ENCODE data around the gene RFX2. TPM values are rescaled to one million over a fixed set of nuclear protein-coding genes. Genes with fewer than 3 reads are reported as not detected.

Gene RFX2
- total and polyA plus RNA-seq, 4 donors: 13.1 to 54.2 (median 20.0) TPM

DNA sequence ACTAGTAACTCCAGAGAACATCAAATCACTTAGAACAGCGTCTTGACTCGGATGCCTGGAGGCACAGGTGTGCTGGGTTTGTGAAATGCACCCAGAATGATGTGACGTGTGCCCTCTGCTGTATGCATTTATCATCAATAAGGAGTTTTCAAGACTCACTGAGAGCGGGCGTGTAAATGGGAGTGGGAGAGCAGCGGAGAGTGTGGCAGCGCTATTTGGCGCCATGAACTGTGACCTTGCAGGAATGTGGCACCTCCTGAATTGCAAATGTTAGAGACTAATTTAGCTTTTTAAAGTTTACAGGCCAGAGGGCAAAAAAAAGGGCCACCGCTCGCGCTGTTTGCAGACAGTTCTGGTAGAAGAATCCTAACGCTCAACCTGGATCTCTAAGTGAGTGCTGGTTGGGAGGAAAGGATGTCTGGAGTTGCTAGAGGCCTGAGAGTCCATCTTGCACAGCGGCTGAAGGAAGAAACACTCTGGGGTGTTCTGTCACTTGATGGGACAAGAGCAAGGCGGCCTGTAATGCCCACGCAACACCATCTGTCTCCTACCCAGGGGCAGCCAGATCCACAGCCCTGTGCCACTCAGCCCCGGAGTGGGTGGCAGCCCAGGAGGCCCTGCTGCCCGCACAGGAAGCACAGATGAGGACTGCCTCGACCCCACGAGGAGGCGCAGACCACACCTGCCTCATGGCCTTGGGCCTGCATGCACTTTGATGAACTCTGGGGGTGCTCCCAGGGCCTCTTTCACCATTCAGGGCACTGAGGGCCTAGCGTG lies 152.0 kb downstream of the RFX2 start:
- H3K27ac ChIP-seq (ENCODE audit: low read depth in 1 of 2, low read length in 1 of 2): peak overlapping the region in 1 of 2 donors; percentile 3
- H3K9ac ChIP-seq (ENCODE audit: insufficient read depth in 1 of 2, low read length in 2 of 2): no peak overlapping the region
- WGBS, 2 donors: 82 to 86% methylated on average over 21 of the region's 21 CpGs
- TF ChIP-seq, protein P1, sequence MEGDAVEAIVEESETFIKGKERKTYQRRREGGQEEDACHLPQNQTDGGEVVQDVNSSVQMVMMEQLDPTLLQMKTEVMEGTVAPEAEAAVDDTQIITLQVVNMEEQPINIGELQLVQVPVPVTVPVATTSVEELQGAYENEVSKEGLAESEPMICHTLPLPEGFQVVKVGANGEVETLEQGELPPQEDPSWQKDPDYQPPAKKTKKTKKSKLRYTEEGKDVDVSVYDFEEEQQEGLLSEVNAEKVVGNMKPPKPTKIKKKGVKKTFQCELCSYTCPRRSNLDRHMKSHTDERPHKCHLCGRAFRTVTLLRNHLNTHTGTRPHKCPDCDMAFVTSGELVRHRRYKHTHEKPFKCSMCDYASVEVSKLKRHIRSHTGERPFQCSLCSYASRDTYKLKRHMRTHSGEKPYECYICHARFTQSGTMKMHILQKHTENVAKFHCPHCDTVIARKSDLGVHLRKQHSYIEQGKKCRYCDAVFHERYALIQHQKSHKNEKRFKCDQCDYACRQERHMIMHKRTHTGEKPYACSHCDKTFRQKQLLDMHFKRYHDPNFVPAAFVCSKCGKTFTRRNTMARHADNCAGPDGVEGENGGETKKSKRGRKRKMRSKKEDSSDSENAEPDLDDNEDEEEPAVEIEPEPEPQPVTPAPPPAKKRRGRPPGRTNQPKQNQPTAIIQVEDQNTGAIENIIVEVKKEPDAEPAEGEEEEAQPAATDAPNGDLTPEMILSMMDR (IDR thresholded peaks at IDR 0.05; ENCODE audit: control extremely low read depth, extremely low read depth): no peak
- DNase-seq: no peak
- ATAC-seq (ENCODE audit: insufficient read depth, low FRiP score): no peak
- H3K4me1 ChIP-seq (ENCODE audit: control insufficient read depth in 5 of 5, insufficient read depth in 5 of 5, low read length in 5 of 5): peaks cover 38 to 82% (median 62%) of the 10 kb centered on the region in 5 donors
- no peaks in the 10 kb centered on the region for H3K9me3 ChIP-seq (ENCODE audit: control insufficient read depth in 4 of 4, insufficient read depth in 3 of 4, low read length in 3 of 4)
- peaks cover 0 to 5% (median 0%) of the 10 kb centered on the region in 4 donors for H3K36me3 ChIP-seq (ENCODE audit: control insufficient read depth in 4 of 4, insufficient read depth in 4 of 4, low read length in 4 of 4)
- no peaks in the 10 kb centered on the region for H3K27me3 ChIP-seq (ENCODE audit: control insufficient read depth in 3 of 3, insufficient read depth in 3 of 3, low read length in 2 of 3)
- H3K4me3 ChIP-seq: no peak overlapping the region

DNA sequence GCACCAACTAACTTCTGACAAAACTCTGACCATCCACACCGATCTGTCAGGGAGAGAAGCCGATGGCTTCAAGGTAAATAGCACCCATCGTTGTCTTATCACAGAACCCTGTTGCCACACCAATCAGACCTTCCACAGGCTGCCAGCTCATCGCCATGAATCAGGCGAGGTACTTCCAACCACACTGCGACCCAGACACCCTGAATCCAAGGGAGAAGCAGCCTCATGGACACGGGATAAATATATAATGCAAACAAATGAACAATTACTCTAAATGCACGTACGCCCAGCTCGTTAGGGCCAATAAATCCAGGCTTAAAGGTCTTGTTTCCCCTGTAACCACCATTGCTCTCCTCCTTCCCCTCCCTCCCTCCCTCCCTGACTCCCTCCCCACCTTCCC lies 153.1 kb downstream of the RFX2 start:
- H3K36me3 ChIP-seq (ENCODE audit: control insufficient read depth in 4 of 4, insufficient read depth in 4 of 4, low read length in 4 of 4): peaks cover 0 to 5% (median 0%) of the 10 kb centered on the region in 4 donors
- H3K27me3 ChIP-seq (ENCODE audit: control insufficient read depth in 3 of 3, insufficient read depth in 3 of 3, low read length in 2 of 3): no peaks in the 10 kb centered on the region
- H3K9me3 ChIP-seq (ENCODE audit: control insufficient read depth in 4 of 4, insufficient read depth in 3 of 4, low read length in 3 of 4): no peaks in the 10 kb centered on the region
- peaks cover 39 to 85% (median 66%) of the 10 kb centered on the region in 5 donors for H3K4me1 ChIP-seq (ENCODE audit: control insufficient read depth in 5 of 5, insufficient read depth in 5 of 5, low read length in 5 of 5)
- H3K4me3 ChIP-seq: no peak overlapping the region
- peak overlapping the region in 1 of 2 donors; percentile 46 for H3K27ac ChIP-seq (ENCODE audit: low read depth in 1 of 2, low read length in 1 of 2)
- H3K9ac ChIP-seq (ENCODE audit: insufficient read depth in 1 of 2, low read length in 2 of 2): no peak overlapping the region
- no peak for DNase-seq
- ATAC-seq (ENCODE audit: insufficient read depth, low FRiP score): no peak
- WGBS, 2 donors: 86 to 88% methylated on average over 10 of the region's 10 CpGs
- TF ChIP-seq, protein P1 (IDR thresholded peaks at IDR 0.05; ENCODE audit: control extremely low read depth, extremely low read depth): no peak

DNA sequence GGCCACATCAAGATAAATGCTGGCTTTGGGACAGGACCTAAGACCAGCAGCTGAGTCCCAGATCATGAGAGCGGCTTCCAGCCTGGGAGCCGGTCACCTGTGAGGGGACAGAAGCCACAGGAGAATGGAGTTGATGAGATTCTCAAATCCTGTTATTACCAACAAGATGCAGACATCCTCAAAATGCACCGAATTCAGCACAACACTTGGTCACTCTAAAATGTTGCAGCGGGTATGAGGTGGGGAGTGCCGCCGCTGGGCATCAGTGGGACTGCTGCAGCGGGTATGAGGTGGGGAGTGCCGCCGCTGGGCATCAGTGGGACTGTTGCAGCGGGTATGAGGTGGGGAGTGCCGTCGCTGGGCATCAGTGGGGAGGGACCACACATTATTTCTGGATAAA lies 153.6 kb downstream of the RFX2 start:
- peak overlapping the region in 1 of 2 donors; percentile 46 for H3K27ac ChIP-seq (ENCODE audit: low read depth in 1 of 2, low read length in 1 of 2)

More for the DNA sequence above, 153.6 kb downstream of the RFX2 start:
- DNase-seq (no peak), ATAC-seq (ENCODE audit: insufficient read depth, low FRiP score) (no peak)
- Histone ChIP-seq H3K27me3 (ENCODE audit: control insufficient read depth in 3 of 3, insufficient read depth in 3 of 3, low read length in 2 of 3) (no peaks in the 10 kb centered on the region), H3K4me3 (no peak overlapping the region), H3K36me3 (ENCODE audit: control insufficient read depth in 4 of 4, insufficient read depth in 4 of 4, low read length in 4 of 4) (peaks cover 0 to 5% (median 0%) of the 10 kb centered on the region in 4 donors), H3K9ac (ENCODE audit: insufficient read depth in 1 of 2, low read length in 2 of 2) (no peak overlapping the region), H3K9me3 (ENCODE audit: control insufficient read depth in 4 of 4, insufficient read depth in 3 of 4, low read length in 3 of 4) (no peaks in the 10 kb centered on the region), H3K4me1 (ENCODE audit: control insufficient read depth in 5 of 5, insufficient read depth in 5 of 5, low read length in 5 of 5) (peaks cover 40 to 85% (median 65%) of the 10 kb centered on the region in 5 donors)
- 95 to 96% methylated on average over 12 of the region's 12 CpGs for WGBS, 2 donors
- TF ChIP-seq, protein P1 (IDR thresholded peaks at IDR 0.05; ENCODE audit: control extremely low read depth, extremely low read depth): no peak
